ENCODE data around the gene LRRC7. TPM values are rescaled to one million over a fixed set of nuclear protein-coding genes. Genes with fewer than 3 reads are reported as not detected.
A peak's percentile ranks its signal among the peaks of the same experiment; 100 is the strongest.

Gene LRRC7
- not detected for total RNA-seq
- 1 to 10 TPM; 3.4 to 5.9 (median 5.1) TPM for polyA plus RNA-seq (ENCODE audit: insufficient read length in 6 of 6)
- long read RNA-seq, donor 1, transcript LRRC7-206 (1 exons, 2,983 nt): major isoform, 9 of 9 reads
- long read RNA-seq, donor 1, partial matches to known transcripts: 0 of 9 reads
- long read RNA-seq, donor 1, other reads (novel, unspliced or antisense): 0 of 9 reads
- long read RNA-seq, donor 2, transcript LRRC7-206 (1 exons, 2,983 nt): major isoform, 7 of 7 reads
- long read RNA-seq, donor 2, partial matches to known transcripts: 0 of 7 reads
- long read RNA-seq, donor 2, other reads (novel, unspliced or antisense): 0 of 7 reads
- long read RNA-seq, donor 3, partial matches to known transcripts: 0 of 2 reads
- long read RNA-seq, donor 3, other reads (novel, unspliced or antisense): 0 of 2 reads
- long read RNA-seq, donor 4, partial matches to known transcripts: 0 of 1 reads
- long read RNA-seq, donor 4, other reads (novel, unspliced or antisense): 1 of 1 reads
- long read RNA-seq, donor 5, partial matches to known transcripts: 0 of 3 reads
- long read RNA-seq, donor 5, other reads (novel, unspliced or antisense): 0 of 3 reads
- long read RNA-seq, donor 6, partial matches to known transcripts: 56 of 67 reads
- long read RNA-seq, donor 6, other reads (novel, unspliced or antisense): 11 of 67 reads
- long read RNA-seq, donor 7, partial matches to known transcripts: 0 of 1 reads
- long read RNA-seq, donor 7, other reads (novel, unspliced or antisense): 0 of 1 reads
- long read RNA-seq, donor 8, partial matches to known transcripts: 0 of 7 reads
- long read RNA-seq, donor 8, other reads (novel, unspliced or antisense): 6 of 7 reads
- long read RNA-seq, donor 9: 0 reads
- long read RNA-seq, donor 10: 0 reads
- long read RNA-seq, donor 11, transcript LRRC7-206 (1 exons, 2,983 nt): major isoform, 24 of 26 reads
- long read RNA-seq, donor 11, partial matches to known transcripts: 0 of 26 reads
- long read RNA-seq, donor 11, other reads (novel, unspliced or antisense): 0 of 26 reads
- long read RNA-seq, donor 12, transcript LRRC7-206 (1 exons, 2,983 nt): major isoform, 5 of 13 reads
- long read RNA-seq, donor 12, partial matches to known transcripts: 0 of 13 reads
- long read RNA-seq, donor 12, other reads (novel, unspliced or antisense): 8 of 13 reads

DNA sequence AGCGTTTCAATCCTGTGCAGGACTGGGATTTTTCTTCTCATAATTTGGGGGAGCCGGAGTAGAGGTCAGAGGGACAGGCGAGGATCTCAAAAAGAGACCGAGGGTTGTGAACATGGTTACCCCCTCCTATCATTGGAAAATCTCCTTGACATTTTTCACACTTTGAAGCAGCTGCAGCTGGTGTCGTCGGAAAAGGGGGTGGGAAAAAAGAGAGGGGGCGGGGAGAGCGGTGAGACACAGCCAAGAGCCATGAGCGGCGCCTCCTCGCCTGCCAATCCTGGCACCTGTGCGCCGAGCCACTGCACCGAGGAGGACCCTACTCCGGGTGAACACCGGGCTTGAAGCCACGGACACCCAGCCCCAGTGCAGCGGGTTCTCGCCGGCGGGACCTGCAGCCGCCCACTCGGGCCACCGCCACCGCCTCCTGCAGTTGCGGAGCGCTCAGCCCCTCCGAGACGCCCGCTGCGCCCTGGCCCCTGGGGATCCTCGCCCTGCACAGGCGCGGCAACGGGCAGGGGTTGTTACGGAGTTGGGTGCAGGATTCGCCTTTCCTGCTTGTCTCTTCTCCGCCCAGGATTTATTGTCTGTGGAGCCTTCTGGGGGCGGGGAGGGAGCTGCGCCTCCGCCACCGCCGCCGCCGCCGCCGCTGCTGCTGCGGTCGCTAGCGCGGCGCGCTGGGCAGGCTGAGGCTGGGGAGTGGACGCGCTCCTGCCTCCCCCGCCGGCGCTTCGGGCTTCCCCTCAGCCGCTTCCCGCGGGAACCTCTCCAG is at the start of gene LRRC7:
Gene LRRC7 (plus strand): TSS at position 271 of the 769 bp plus-strand sequence. CDS start 718 bp downstream, outside the sequence.
- Histone ChIP-seq H3K9me3 (no peaks in the 10 kb centered on the region), H3K36me3 (no peaks in the 10 kb centered on the region), H3K27me3 (peaks cover 33 to 72% of the 10 kb centered on the region in 2 donors), H3K4me3 (peak within 1 kb of the TSS; percentile 30 to 31), H3K27ac (no peak within 1 kb of the TSS), H3K4me1 (peaks cover 0 to 22% of the 10 kb centered on the region in 2 donors)
- TF ChIP-seq, protein P1, sequence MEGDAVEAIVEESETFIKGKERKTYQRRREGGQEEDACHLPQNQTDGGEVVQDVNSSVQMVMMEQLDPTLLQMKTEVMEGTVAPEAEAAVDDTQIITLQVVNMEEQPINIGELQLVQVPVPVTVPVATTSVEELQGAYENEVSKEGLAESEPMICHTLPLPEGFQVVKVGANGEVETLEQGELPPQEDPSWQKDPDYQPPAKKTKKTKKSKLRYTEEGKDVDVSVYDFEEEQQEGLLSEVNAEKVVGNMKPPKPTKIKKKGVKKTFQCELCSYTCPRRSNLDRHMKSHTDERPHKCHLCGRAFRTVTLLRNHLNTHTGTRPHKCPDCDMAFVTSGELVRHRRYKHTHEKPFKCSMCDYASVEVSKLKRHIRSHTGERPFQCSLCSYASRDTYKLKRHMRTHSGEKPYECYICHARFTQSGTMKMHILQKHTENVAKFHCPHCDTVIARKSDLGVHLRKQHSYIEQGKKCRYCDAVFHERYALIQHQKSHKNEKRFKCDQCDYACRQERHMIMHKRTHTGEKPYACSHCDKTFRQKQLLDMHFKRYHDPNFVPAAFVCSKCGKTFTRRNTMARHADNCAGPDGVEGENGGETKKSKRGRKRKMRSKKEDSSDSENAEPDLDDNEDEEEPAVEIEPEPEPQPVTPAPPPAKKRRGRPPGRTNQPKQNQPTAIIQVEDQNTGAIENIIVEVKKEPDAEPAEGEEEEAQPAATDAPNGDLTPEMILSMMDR (IDR thresholded peaks at IDR 0.05): no peak
- ATAC-seq (peak; percentile 49), DNase-seq (peak in 3 of 4 donors; percentile 10 to 79 (median 19))
- intact Hi-C loops (cut with DNase I): no loop called here

DNA sequence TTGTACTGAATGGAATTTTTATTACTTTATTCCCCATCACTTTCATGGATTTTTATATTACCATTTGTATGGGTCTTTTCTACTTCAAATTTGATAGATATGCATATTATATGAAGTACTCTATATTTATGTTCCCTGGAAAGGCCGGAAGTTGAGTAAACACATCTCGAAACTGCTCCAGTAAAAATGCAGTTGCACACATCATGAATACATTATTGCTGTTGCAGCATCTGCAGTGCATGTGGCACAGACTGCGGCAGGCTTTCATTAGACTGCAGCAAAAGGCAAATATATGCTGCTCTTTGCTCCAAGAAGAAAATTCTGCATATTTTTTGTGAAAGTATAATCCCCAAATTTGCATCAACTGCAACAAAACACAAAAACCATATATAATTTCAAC is 48.7 kb upstream of the LRRC7 start:
- ATAC-seq: no peak

DNA sequence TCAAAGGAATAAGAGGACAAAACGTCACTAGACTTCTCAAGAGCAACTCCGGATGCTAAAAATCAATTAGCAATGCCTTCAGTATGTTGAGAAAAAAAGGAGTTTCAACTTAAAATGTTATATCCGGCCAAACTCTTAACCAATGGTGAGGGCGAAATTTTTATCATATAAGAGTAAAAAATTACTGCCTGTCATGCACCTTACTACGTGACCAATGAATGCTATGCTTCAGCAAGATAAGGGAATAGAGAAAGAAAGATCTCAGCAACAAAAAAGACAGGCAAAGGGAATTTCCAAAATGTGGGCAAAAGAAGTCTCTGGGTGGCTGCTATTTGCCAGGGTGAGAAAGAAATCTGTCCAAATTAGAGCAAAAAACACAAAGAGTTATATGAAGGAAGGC is 47.4 kb upstream of the LRRC7 start:
- TF ChIP-seq, protein P1 (IDR thresholded peaks at IDR 0.05): no peak

More for the DNA sequence above, 48.7 kb upstream of the LRRC7 start:
- Histone ChIP-seq H3K36me3 (no peaks in the 10 kb centered on the region), H3K27ac (no peak overlapping the region), H3K9me3 (no peaks in the 10 kb centered on the region), H3K4me3 (no peak overlapping the region), H3K4me1 (no peaks in the 10 kb centered on the region), H3K27me3 (no peaks in the 10 kb centered on the region)
- intact Hi-C loops (cut with DNase I): no loop called here
- DNase-seq: no peak
- TF ChIP-seq, protein P1 (IDR thresholded peaks at IDR 0.05): no peak

DNA sequence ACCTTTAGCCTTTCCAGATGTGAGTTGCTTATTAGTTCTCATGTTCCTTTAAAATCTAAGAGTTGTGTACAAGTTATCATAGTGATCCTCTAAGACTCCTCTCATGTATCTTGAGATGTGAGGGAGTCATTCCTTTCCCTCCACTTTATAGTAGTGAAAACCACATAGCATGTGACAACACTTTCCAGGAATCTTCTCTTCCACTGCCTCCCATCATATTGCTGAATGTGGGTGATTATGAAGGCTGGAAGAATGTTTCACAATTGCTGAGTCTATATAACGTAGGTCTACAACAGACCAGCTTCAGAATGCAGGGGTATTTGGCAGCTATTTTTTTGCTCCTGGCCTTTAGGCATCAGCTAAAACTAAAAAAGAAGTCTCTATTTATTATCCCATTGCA is 44.7 kb upstream of the LRRC7 start:
- H3K27ac ChIP-seq: no peak overlapping the region
- intact Hi-C loops (cut with DNase I): no loop called here
- no peaks in the 10 kb centered on the region for H3K27me3 ChIP-seq
- no peak overlapping the region for H3K4me3 ChIP-seq
- H3K36me3 ChIP-seq: no peaks in the 10 kb centered on the region
- H3K9me3 ChIP-seq: no peaks in the 10 kb centered on the region
- TF ChIP-seq, protein P1 (IDR thresholded peaks at IDR 0.05): no peak
- H3K4me1 ChIP-seq: no peaks in the 10 kb centered on the region
- DNase-seq: no peak
- no peak for ATAC-seq

More for the DNA sequence above, 47.4 kb upstream of the LRRC7 start:
- ATAC-seq (no peak), DNase-seq (no peak)
- Histone ChIP-seq H3K27me3 (no peaks in the 10 kb centered on the region), H3K9me3 (no peaks in the 10 kb centered on the region), H3K4me1 (no peaks in the 10 kb centered on the region), H3K36me3 (no peaks in the 10 kb centered on the region), H3K27ac (no peak overlapping the region), H3K4me3 (no peak overlapping the region)
- intact Hi-C loops (cut with DNase I): no loop called here

Measured in left lung (tissue), 14 donors.